Thyroid gland (tissue), 4 donors: ENCODE results near the gene SPTB. TPM values are rescaled to one million over a fixed set of nuclear protein-coding genes. Genes with fewer than 3 reads are reported as not detected.

Experiments used
- DNase-seq, 2 donors: peaks; one replicate each; pipeline ENCODE4 v3.0.0-alpha.2; 2019
- H3K27ac ChIP-seq, 3 donors: fragments of 200-600 bp; sonication (generic); 1 replicate in 2 of 3; 2 replicates in 1 of 3; pipeline ENCODE4 v1.5.1; 2016 to 2019; ENCODE audit warnings: mild to moderate bottlenecking in 1 of 3, moderate library complexity in 1 of 3
- H3K27me3 ChIP-seq: fragments of 200-600 bp; sonication (generic); one replicate; pipeline ENCODE4 v1.5.1; 2019
- H3K36me3 ChIP-seq, 2 donors: fragments of 200-600 bp; sonication (generic); one replicate each; pipeline ENCODE4 v1.5.1; 2016 to 2019
- H3K4me1 ChIP-seq, 2 donors: fragments of 200-600 bp; sonication (generic); one replicate each; pipeline ENCODE4 v1.5.1; 2017 to 2019
- H3K4me3 ChIP-seq, 3 donors: fragments of 200-600 bp; sonication (generic); replicated peaks in 1 of 3; 1 replicate in 2 of 3; 2 replicates in 1 of 3; pipeline ENCODE4 v1.5.1; 2016; ENCODE audit warnings: mild to moderate bottlenecking in 1 of 3
- H3K9me3 ChIP-seq: fragments of 200-600 bp; sonication (generic); one replicate; pipeline ENCODE4 v1.5.1; 2017
- CTCF ChIP-seq, 6 experiments: fragments of 200-600 bp in 3 of 6; fragments of 450-650 bp in 3 of 6; sonication (generic) in 3 of 6; IDR thresholded peaks; one replicate each; pipeline ENCODE4 v1.5.1; 2016 to 2019; ENCODE audit warnings: antibody characterized with exemption in 6 of 6, mild to moderate bottlenecking in 2 of 6, inconsistent platforms in 1 of 6, moderate library complexity in 1 of 6
- POLR2A ChIP-seq, 2 donors: fragments of 450-650 bp; IDR thresholded peaks; one replicate each; pipeline ENCODE4 v1.6.1; 2017; ENCODE audit warnings: antibody characterized with exemption in 2 of 2, mild to moderate bottlenecking in 2 of 2, moderate library complexity in 1 of 2
- WGBS, 2 donors: methylation state at CpG; one replicate each; pipeline ENCODE4 v1.1.5; 2017; 5-methylcytosine and 5-hydroxymethylcytosine counted together
- intact Hi-C: fragments of 100-400 bp; cut with DNase I; formaldehyde crosslinking; loops from one replicate; pipeline ENCODE4 v1.15.1; 2023
- total RNA-seq, 4 donors: library from RNA; depleted of rRNA; stranded (reverse); fragments of >200 nt; gene quantifications; one replicate each; pipeline ENCODE4 v1.2.3, GENCODE V29; 2016

Gene SPTB
- total RNA-seq, 4 donors from 2014 or later: 0.33 to 1.9 (median 0.61) TPM

GRCh38 chr14:64727551-64728071 is 152.1 kb downstream of the SPTB start:
- intact Hi-C loops: no loop called here

GRCh38 chr14:64726585-64726890 is 153.2 kb downstream of the SPTB start:
- intact Hi-C loops: no loop called here

More at GRCh38 chr14:64727551-64728071, 152.1 kb downstream of the SPTB start:
- Histone ChIP-seq H3K27ac (no peak overlapping the region), H3K4me3 (no peak overlapping the region), H3K36me3 (peaks cover 30 to 31% of the 10 kb centered on the region in 2 donors), H3K27me3 (no peaks in the 10 kb centered on the region), H3K9me3 (no peaks in the 10 kb centered on the region), H3K4me1 (peaks cover 5 to 34% of the 10 kb centered on the region in 2 donors)
- 88% methylated on average over 17 to 20 of the region's 22 CpGs for WGBS, 2 donors
- no peak for TF ChIP-seq POLR2A (IDR thresholded peaks at IDR 0.05)
- no peak for TF ChIP-seq CTCF (IDR thresholded peaks at IDR 0.05)
- DNase-seq: no peak

GRCh38 chr14:64725879-64726584 is 153.7 kb downstream of the SPTB start:
- WGBS, 2 donors: 93 to 97% methylated on average over 6 of the region's 6 CpGs
- no peak for TF ChIP-seq POLR2A (IDR thresholded peaks at IDR 0.05)
- no peak for TF ChIP-seq CTCF (IDR thresholded peaks at IDR 0.05)
- peaks cover 15% of the 10 kb centered on the region in 2 donors for H3K36me3 ChIP-seq
- intact Hi-C loops: no loop called here
- H3K27ac ChIP-seq: no peak overlapping the region
- no peak for DNase-seq
- H3K27me3 ChIP-seq: no peaks in the 10 kb centered on the region
- H3K9me3 ChIP-seq: no peaks in the 10 kb centered on the region
- H3K4me3 ChIP-seq: no peak overlapping the region
- peaks cover 21 to 50% of the 10 kb centered on the region in 2 donors for H3K4me1 ChIP-seq

More at GRCh38 chr14:64726585-64726890, 153.2 kb downstream of the SPTB start:
- Histone ChIP-seq H3K27ac (no peak overlapping the region), H3K4me1 (peaks cover 16 to 45% of the 10 kb centered on the region in 2 donors), H3K36me3 (peaks cover 20% of the 10 kb centered on the region in 2 donors), H3K27me3 (no peaks in the 10 kb centered on the region), H3K4me3 (no peak overlapping the region), H3K9me3 (no peaks in the 10 kb centered on the region)
- TF ChIP-seq POLR2A (IDR thresholded peaks at IDR 0.05) (no peak), CTCF (IDR thresholded peaks at IDR 0.05) (no peak)
- 67 to 93% methylated on average over 5 of the region's 5 CpGs for WGBS, 2 donors
- no peak for DNase-seq

- intact Hi-C loops: no loop called here
- DNase-seq: no peak
- TF ChIP-seq CTCF (IDR thresholded peaks at IDR 0.05) (no peak), POLR2A (IDR thresholded peaks at IDR 0.05) (no peak)
- Histone ChIP-seq H3K27me3 (no peaks in the 10 kb centered on the region), H3K27ac (no peak overlapping the region), H3K36me3 (peaks cover 8 to 11% of the 10 kb centered on the region in 2 donors), H3K4me1 (peaks cover 28 to 57% of the 10 kb centered on the region in 2 donors), H3K9me3 (no peaks in the 10 kb centered on the region), H3K4me3 (no peak overlapping the region)
- WGBS, 2 donors: 63 to 67% methylated on average over 3 of the region's 3 CpGs
Measured at GRCh38 chr14:64725261-64725815, 154.4 kb downstream of the SPTB start.

- no peak for DNase-seq
- H3K27me3 ChIP-seq: no peaks in the 10 kb centered on the region
- intact Hi-C loops: no loop called here
- TF ChIP-seq CTCF (IDR thresholded peaks at IDR 0.05) (no peak), POLR2A (IDR thresholded peaks at IDR 0.05) (no peak)
- H3K27ac ChIP-seq: peak overlapping the region in 1 of 3 donors; percentile 48
- peaks cover 36 to 65% of the 10 kb centered on the region in 2 donors for H3K4me1 ChIP-seq
- no peak overlapping the region for H3K4me3 ChIP-seq
- no peaks in the 10 kb centered on the region for H3K9me3 ChIP-seq
- H3K36me3 ChIP-seq: peaks cover 8 to 11% of the 10 kb centered on the region in 2 donors
- WGBS, 2 donors: 89 to 93% methylated on average over 1 of the region's 1 CpG
Measured at GRCh38 chr14:64724578-64724930, 155.2 kb downstream of the SPTB start.
